ENCODE measurements around the gene GNG2. TPM values are rescaled to one million over a fixed set of nuclear protein-coding genes. Genes with fewer than 3 reads are reported as not detected.
A peak's percentile ranks its signal among the peaks of the same experiment; 100 is the strongest.

GNG2 gene
- total RNA-seq (2021; fragmentation: NEBNext Ultra II Directional; extraction: Animal tissue kit (Norgen Biotek cat#: 25700)) = 17.9 and 18.5 TPM in 2 replicates
- 5.5 and 8.2 TPM in 2 replicates for polyA plus RNA-seq (2011; rRNA removed)
- 8.5 TPM for polyA plus RNA-seq (2011; cell fraction: cytosol; rRNA removed)
- 5.6 TPM for polyA plus RNA-seq (2011; cell fraction: nucleus; rRNA removed)
- polyA plus RNA-seq (2012, experiment 1 of 2) = 8.2 to 18.2 TPM (median 10.6 TPM) in 4 replicates
- 2.6 TPM for polyA plus RNA-seq (2012, experiment 2 of 2)
- polyA plus RNA-seq (2013, experiment 1 of 2) = 11.2 TPM
- polyA plus RNA-seq (2013, experiment 2 of 2) = 10.7 TPM
- 9.3 and 15.9 TPM in 2 replicates for polyA minus RNA-seq (2011; rRNA and poly(A)+ RNA removed)
- polyA minus RNA-seq (2011; cell fraction: cytosol; rRNA and poly(A)+ RNA removed) = 6.2 TPM
- 14.6 TPM for polyA minus RNA-seq (2011; cell fraction: nucleus; rRNA and poly(A)+ RNA removed)
- long read RNA-seq, experiment 1, transcript GNG2-213 (4 exons, 2,125 nt) = major isoform, 7 of 22 reads
- long read RNA-seq, experiment 1, partial matches to known transcripts = 2 of 22 reads
- long read RNA-seq, experiment 1, other reads (novel, unspliced or antisense) = 11 of 22 reads
- long read RNA-seq, experiment 2, transcript GNG2-213 (4 exons, 2,125 nt) = major isoform, 7 of 10 reads
- long read RNA-seq, experiment 2, partial matches to known transcripts = 0 of 10 reads
- long read RNA-seq, experiment 2, other reads (novel, unspliced or antisense) = 1 of 10 reads

- Histone ChIP-seq H2BK15ac (ENCODE audit: low read length) (no peak within 1 kb of the TSS; the same call in 1 of the 2 replicates), H3K36me3 (ENCODE audit: control insufficient read depth in 2 of 4, insufficient read depth in 4 of 4, low read length in 3 of 4) (no peaks in the 10 kb centered on the region), H3K23ac (ENCODE audit: insufficient read length) (no peak within 1 kb of the TSS), H2AFZ (ENCODE audit: low read length) (peak within 1 kb of the TSS; percentile 97), H2BK5ac (ENCODE audit: low read depth, low read length) (no peak within 1 kb of the TSS), H4K5ac (ENCODE audit: insufficient read length, low read depth, low read length) (no peak within 1 kb of the TSS), H3K4me3 (ENCODE audit: extremely low read depth in 1 of 4, insufficient read depth in 2 of 4, low read depth in 3 of 4, low read length in 4 of 4) (peak within 1 kb of the TSS; percentile 50 to 74 (median 63)), H3K14ac (ENCODE audit: insufficient read length) (no peak within 1 kb of the TSS), H3K18ac (ENCODE audit: extremely low read depth, low read length) (peak within 1 kb of the TSS; percentile 75), H3K9me3 (ENCODE audit: insufficient read depth in 2 of 2, low read depth in 1 of 2, low read length in 1 of 2) (no peaks in the 10 kb centered on the region), H2BK20ac (ENCODE audit: low read length) (0 out of 2 replicates have a peak within 1 kb of the TSS, but pooled peaks have one; percentile 36), H3K4ac (replicated peaks; ENCODE audit: insufficient read length, low read depth, low read length) (no peak within 1 kb of the TSS), H3K23me2 (ENCODE audit: low read depth, low read length) (peaks cover 6% of the 10 kb centered on the region; the same call in 1 of the 2 replicates), H4K91ac (replicated peaks; ENCODE audit: insufficient read length, low read length) (no peak within 1 kb of the TSS), H2BK12ac (ENCODE audit: low read depth, low read length) (peak within 1 kb of the TSS; percentile 76), H3K56ac (replicated peaks; ENCODE audit: insufficient read length, low read depth, low read length) (no peak within 1 kb of the TSS), H3K79me2 (ENCODE audit: control insufficient read depth in 1 of 2, insufficient read depth in 2 of 2, low read length in 2 of 2) (no peaks in the 10 kb centered on the region), H2BK120ac (replicated peaks; ENCODE audit: low read depth, low read length) (no peak within 1 kb of the TSS), H3K79me1 (ENCODE audit: low read depth, low read length) (no peaks in the 10 kb centered on the region), H3K27me3 (replicated peaks in 1 of 4; ENCODE audit: control insufficient read depth in 3 of 4, extremely low read depth in 1 of 4, insufficient read depth in 3 of 4, low read length in 3 of 4) (peaks cover 0 to 15% (median 8%) of the 10 kb centered on the region in 4 experiments; a peak in 4 of 7 replicates), H4K20me1 (replicated peaks in 1 of 2; ENCODE audit: control insufficient read depth in 1 of 2, insufficient read depth in 2 of 2, low read length in 2 of 2) (no peaks in the 10 kb centered on the region), H4K8ac (ENCODE audit: extremely low read depth, insufficient read depth, low read length) (peak within 1 kb of the TSS; percentile 66), H3K9ac (replicated peaks in 1 of 4; ENCODE audit: extremely low read depth in 1 of 4, low read depth in 3 of 4, low read length in 3 of 4) (peak within 1 kb of the TSS; percentile 43 to 64 (median 46); a peak in 6 of 7 replicates), H3K4me2 (ENCODE audit: insufficient read depth in 1 of 2, low read depth in 2 of 2, low read length in 2 of 2) (peak within 1 kb of the TSS; percentile 81 to 88), H3K27ac (ENCODE audit: low read depth, low read length) (no peak within 1 kb of the TSS), H3K4me1 (replicated peaks in 1 of 4; ENCODE audit: control insufficient read depth in 3 of 4, insufficient read depth in 4 of 4, low read length in 3 of 4) (peaks cover 0 to 10% (median 6%) of the 10 kb centered on the region in 4 experiments; a peak in 5 of 7 replicates), H2AK5ac (ENCODE audit: low read depth, low read length) (no peak within 1 kb of the TSS)
- FAIRE-seq (no peak), DNase-seq (ENCODE audit: low read depth in 1 of 2, low spot score in 2 of 2) (peak in 1 of 2 experiments; percentile 62)
- WGBS, 2 experiments (ENCODE audit: extremely low coverage in 1 of 2, insufficient coverage in 1 of 2, insufficient read length in 1 of 2, insufficient replicate concordance in 2 of 2, low coverage in 1 of 2, low lambda C conversion rate in 2 of 2, missing lambda C conversion rate in 1 of 2) = 12% methylated on average over 22 of the region's 22 CpGs; no CpG with 5 or more reads in 1 of the 2 experiments
- POLR2A ChIA-PET (ENCODE audit: partially characterized antibody) = interaction anchor here (1.6 to 1.8 kb wide), 2 partner anchors 8 to 13 kb away, joined by 3 to 8 read pairs; no protein-coding TSS in a partner anchor
- CTCF ChIA-PET (ENCODE audit: partially characterized antibody) = interaction anchor here (0.6 to 1.4 kb wide), 3 partner anchors 10 to 123 kb away, joined by 3 to 4 read pairs (median 3); no protein-coding TSS in a partner anchor
- TF ChIP-seq SIN3A (conservative IDR thresholded peaks at IDR 0.05 in 1 of 2, IDR thresholded peaks at IDR 0.05 in 1 of 2; ENCODE audit: low read depth in 1 of 2, low read length in 2 of 2) (0 out of 4 replicates have a peak, but pooled peaks of 1 of the 2 experiments have one; percentile 13), EP300 (IDR thresholded peaks at IDR 0.05; ENCODE audit: borderline replicate concordance in 1 of 2, low read depth in 2 of 2, low read length in 2 of 2) (no peak), CREB1 (IDR thresholded peaks at IDR 0.05) (no peak), RBBP5 (IDR thresholded peaks at IDR 0.05; ENCODE audit: borderline replicate concordance, low read depth, low read length) (no peak), ASH2L (IDR thresholded peaks at IDR 0.05; ENCODE audit: low read length) (peak; percentile 45), RAD21 (IDR thresholded peaks at IDR 0.05 in 1 of 2, conservative IDR thresholded peaks at IDR 0.05 in 1 of 2; ENCODE audit: low read depth in 2 of 2, low read length in 2 of 2) (no peak; a peak in 1 of 4 replicates), KDM4A (IDR thresholded peaks at IDR 0.05; ENCODE audit: low read depth, low read length, severe bottlenecking) (peak; percentile 64)
These were observed at the start of gene GNG2 for GRCh38 chr14:51860164-51860824. Gene GNG2 (plus strand): TSS chr14:51860612. CDS start chr14:51950679, 90,067 bp downstream.
